Mesendoderm (in vitro differentiated cells): Measurements from ENCODE around the gene KCNC3.

Experiments used
- DNase-seq: peaks from one replicate; pipeline ENCODE4 v3.0.0; 2013
- H2AK5ac ChIP-seq: 2 replicates; pipeline ENCODE4 v1.6.1; 2013; ENCODE audit warnings: low read length, inconsistent platforms
- H2BK120ac ChIP-seq: 2 replicates; pipeline ENCODE4 v1.6.1; 2013; ENCODE audit warnings: low read depth, mild to moderate bottlenecking, low read length, moderate library complexity, mixed read lengths
- H2BK15ac ChIP-seq: replicated peaks from 2 replicates; pipeline ENCODE4 v1.6.1; 2013; ENCODE audit warnings: low read depth, mild to moderate bottlenecking, moderate library complexity
- H2BK5ac ChIP-seq: 2 replicates; pipeline ENCODE4 v1.6.1; 2013; ENCODE audit warnings: low read length, inconsistent platforms
- H3K18ac ChIP-seq: 2 replicates; pipeline ENCODE4 v1.6.1; 2013; ENCODE audit warnings: mild to moderate bottlenecking, low read length, mixed read lengths
- H3K23ac ChIP-seq: one replicate; pipeline ENCODE4 v1.6.1; 2013; ENCODE audit warnings: low read length
- H3K27ac ChIP-seq: 2 replicates; pipeline ENCODE4 v1.5.1; 2013; ENCODE audit warnings: low read depth, mild to moderate bottlenecking, inconsistent platforms, low read length, moderate library complexity
- H3K27me3 ChIP-seq: 2 replicates; pipeline ENCODE4 v1.6.1; 2013; ENCODE audit warnings: low read length, control low read depth, mild to moderate bottlenecking, inconsistent platforms; ENCODE audit not compliant: insufficient read depth, poor library complexity
- H3K36me3 ChIP-seq: 2 replicates; pipeline ENCODE4 v1.6.1; 2013; ENCODE audit warnings: low read length, inconsistent platforms; ENCODE audit not compliant: control insufficient read depth, insufficient read depth
- H3K4ac ChIP-seq: one replicate; pipeline ENCODE4 v1.6.1; 2013; ENCODE audit warnings: low read depth, mild to moderate bottlenecking, low read length, moderate library complexity
- H3K4me1 ChIP-seq: 2 replicates; pipeline ENCODE4 v1.6.1; 2013; ENCODE audit warnings: low read depth, low read length, inconsistent platforms; ENCODE audit not compliant: control insufficient read depth
- H3K4me2 ChIP-seq: 2 replicates; pipeline ENCODE4 v1.6.1; 2013; ENCODE audit warnings: low read length
- H3K4me3 ChIP-seq: 2 replicates; pipeline ENCODE4 v1.5.1; 2013; ENCODE audit warnings: mild to moderate bottlenecking, low read length
- H3K56ac ChIP-seq: one replicate; pipeline ENCODE4 v1.6.1; 2013; ENCODE audit warnings: low read length
- H3K79me1 ChIP-seq: 2 replicates; pipeline ENCODE4 v1.6.1; 2013; ENCODE audit warnings: low read length, inconsistent platforms
- H3K79me2 ChIP-seq: 2 replicates; pipeline ENCODE4 v1.6.1; 2013; ENCODE audit warnings: mild to moderate bottlenecking, low read length; ENCODE audit not compliant: control insufficient read depth, insufficient read depth
- H3K9ac ChIP-seq: 2 replicates; pipeline ENCODE4 v1.6.1; 2013; ENCODE audit warnings: low read length, inconsistent platforms
- H4K5ac ChIP-seq: one replicate; pipeline ENCODE4 v1.6.1; 2013; ENCODE audit warnings: low read length
- H4K8ac ChIP-seq: one replicate; pipeline ENCODE4 v1.6.1; 2013; ENCODE audit warnings: low read depth, mild to moderate bottlenecking, control low read depth, low read length, moderate library complexity
- WGBS: extraction: QIAGEN DNeasy Blood & Tissue Kit; methylation state at CpG from one replicate; pipeline ENCODE4 v1.1.7; 2013; ENCODE audit warnings: low lambda C conversion rate, missing lambda C conversion rate; ENCODE audit not compliant: insufficient coverage; ENCODE audit errors: extremely low coverage; 5-methylcytosine and 5-hydroxymethylcytosine counted together

The KCNC3 gene

GRCh38 chr19:50362656-50363424, 33.7 kb upstream of the KCNC3 start:
- H2BK120ac ChIP-seq: no peak overlapping the region
- no peaks in the 10 kb centered on the region for H3K79me2 ChIP-seq
- H3K4ac ChIP-seq: no peak overlapping the region
- H3K4me1 ChIP-seq: no peaks in the 10 kb centered on the region
- H3K79me1 ChIP-seq: no peaks in the 10 kb centered on the region
- no peak overlapping the region for H4K8ac ChIP-seq
- no peak for DNase-seq
- no peak overlapping the region for H4K5ac ChIP-seq
- H3K4me3 ChIP-seq: no peak overlapping the region
- no peak overlapping the region for H2BK15ac ChIP-seq
- H3K27me3 ChIP-seq: no peaks in the 10 kb centered on the region
- no peak overlapping the region for H3K56ac ChIP-seq
- H3K4me2 ChIP-seq: no peak overlapping the region
- H3K9ac ChIP-seq: no peak overlapping the region
- no peak overlapping the region for H3K18ac ChIP-seq
- no peak overlapping the region for H3K27ac ChIP-seq
- WGBS: no CpG with 5 or more reads among the region's 11 CpGs
- H2AK5ac ChIP-seq: no peak overlapping the region
- no peak overlapping the region for H3K23ac ChIP-seq
- no peak overlapping the region for H2BK5ac ChIP-seq
- no peaks in the 10 kb centered on the region for H3K36me3 ChIP-seq

GRCh38 chr19:50362030-50362412, 32.8 kb upstream of the KCNC3 start:
- H4K5ac ChIP-seq: no peak overlapping the region
- no peak overlapping the region for H3K4me2 ChIP-seq
- H3K9ac ChIP-seq: no peak overlapping the region
- no peak overlapping the region for H2BK15ac ChIP-seq
- no CpG with 5 or more reads among the region's 7 CpGs for WGBS
- no peak overlapping the region for H3K4ac ChIP-seq
- H3K56ac ChIP-seq: no peak overlapping the region
- H2BK5ac ChIP-seq: no peak overlapping the region
- H3K23ac ChIP-seq: no peak overlapping the region
- H2AK5ac ChIP-seq: no peak overlapping the region
- H3K4me3 ChIP-seq: no peak overlapping the region
- no peaks in the 10 kb centered on the region for H3K79me1 ChIP-seq
- H2BK120ac ChIP-seq: no peak overlapping the region
- H3K4me1 ChIP-seq: no peaks in the 10 kb centered on the region
- H3K27me3 ChIP-seq: no peaks in the 10 kb centered on the region
- no peak overlapping the region for H3K27ac ChIP-seq
- no peak overlapping the region for H4K8ac ChIP-seq
- H3K36me3 ChIP-seq: no peaks in the 10 kb centered on the region
- no peaks in the 10 kb centered on the region for H3K79me2 ChIP-seq
- DNase-seq: no peak
- H3K18ac ChIP-seq: no peak overlapping the region

GRCh38 chr19:50361290-50362029, 32.3 kb upstream of the KCNC3 start:
- Histone ChIP-seq H2AK5ac (no peak overlapping the region), H3K23ac (no peak overlapping the region), H3K18ac (no peak overlapping the region), H3K27ac (no peak overlapping the region), H3K4ac (no peak overlapping the region), H2BK120ac (no peak overlapping the region), H3K27me3 (no peaks in the 10 kb centered on the region), H2BK15ac (no peak overlapping the region), H3K4me3 (no peak overlapping the region), H3K4me2 (no peak overlapping the region), H3K79me1 (no peaks in the 10 kb centered on the region), H3K4me1 (no peaks in the 10 kb centered on the region), H3K79me2 (no peaks in the 10 kb centered on the region), H4K8ac (no peak overlapping the region), H3K56ac (no peak overlapping the region), H3K36me3 (no peaks in the 10 kb centered on the region), H3K9ac (no peak overlapping the region), H2BK5ac (no peak overlapping the region), H4K5ac (no peak overlapping the region)
- DNase-seq: peak; percentile 42
- WGBS: no CpG with 5 or more reads among the region's 7 CpGs

- Histone ChIP-seq H4K5ac (no peak overlapping the region), H3K4me1 (no peaks in the 10 kb centered on the region), H2AK5ac (no peak overlapping the region), H3K79me2 (no peaks in the 10 kb centered on the region), H3K4me2 (no peak overlapping the region), H2BK5ac (no peak overlapping the region), H3K36me3 (no peaks in the 10 kb centered on the region), H3K9ac (no peak overlapping the region), H2BK15ac (no peak overlapping the region), H3K56ac (no peak overlapping the region), H3K23ac (no peak overlapping the region), H2BK120ac (no peak overlapping the region), H3K4ac (no peak overlapping the region), H3K27me3 (no peaks in the 10 kb centered on the region), H3K27ac (no peak overlapping the region), H3K79me1 (no peaks in the 10 kb centered on the region), H4K8ac (no peak overlapping the region), H3K18ac (no peak overlapping the region), H3K4me3 (no peak overlapping the region)
- WGBS: no CpG with 5 or more reads among the region's 11 CpGs
- DNase-seq: no peak
These were observed 30.2 kb upstream of the KCNC3 start for GRCh38 chr19:50359328-50359818.

- WGBS: no CpG with 5 or more reads among the region's 54 CpGs
- Histone ChIP-seq H3K79me2 (no peaks in the 10 kb centered on the region), H2BK5ac (no peak overlapping the region), H4K5ac (no peak overlapping the region), H3K36me3 (no peaks in the 10 kb centered on the region), H3K56ac (no peak overlapping the region), H3K4me2 (no peak overlapping the region), H3K18ac (no peak overlapping the region), H3K4me3 (no peak overlapping the region), H3K4ac (no peak overlapping the region), H3K23ac (no peak overlapping the region), H3K9ac (no peak overlapping the region), H2BK15ac (no peak overlapping the region), H2AK5ac (no peak overlapping the region), H3K79me1 (no peaks in the 10 kb centered on the region), H3K4me1 (no peaks in the 10 kb centered on the region), H2BK120ac (no peak overlapping the region), H4K8ac (no peak overlapping the region), H3K27ac (no peak overlapping the region), H3K27me3 (no peaks in the 10 kb centered on the region)
- DNase-seq: no peak
These were observed 29.5 kb upstream of the KCNC3 start for GRCh38 chr19:50358483-50359327.
